Endothelial cell of umbilical vein (primary cell): Measurements from ENCODE around the gene ICAM5.

ENCODE experiments used
- EZH2 ChIP-seq: IDR thresholded peaks from 2 replicates; pipeline ENCODE4 v1.6.1; 2012; ENCODE audit warnings: borderline replicate concordance, low read depth, mild to moderate bottlenecking, moderate library complexity, low read length, inconsistent platforms; ENCODE audit not compliant: severe bottlenecking
- POLR2A ChIP-seq: IDR thresholded peaks from 2 replicates; pipeline ENCODE4 v1.6.1; 2012; ENCODE audit warnings: low read depth, mild to moderate bottlenecking, control low read depth, low read length
- POLR2AphosphoS5 ChIP-seq: IDR thresholded peaks from 2 replicates; pipeline ENCODE4 v1.6.1; 2012; ENCODE audit warnings: low read depth, mild to moderate bottlenecking, control low read depth, low read length, moderate library complexity; ENCODE audit not compliant: insufficient read depth
- TF ChIP-seq, protein P1 (sequence below), 2 donors: IDR thresholded peaks; 1 replicate in 1 of 2; 2 replicates in 1 of 2; pipeline ENCODE4 v1.5.1; 2011; ENCODE audit warnings: low read length in 2 of 2, mild to moderate bottlenecking in 2 of 2, moderate library complexity in 2 of 2, control low read depth in 1 of 2, inconsistent platforms in 1 of 2, low read depth in 1 of 2; ENCODE audit not compliant: insufficient read depth in 1 of 2; ENCODE audit errors: extremely low read depth in 1 of 2
- TF ChIP-seq, protein P2 (sequence below): IDR thresholded peaks from 2 replicates; pipeline ENCODE4 v1.6.1; 2011; ENCODE audit not compliant: insufficient read depth, insufficient read length

DNA sequence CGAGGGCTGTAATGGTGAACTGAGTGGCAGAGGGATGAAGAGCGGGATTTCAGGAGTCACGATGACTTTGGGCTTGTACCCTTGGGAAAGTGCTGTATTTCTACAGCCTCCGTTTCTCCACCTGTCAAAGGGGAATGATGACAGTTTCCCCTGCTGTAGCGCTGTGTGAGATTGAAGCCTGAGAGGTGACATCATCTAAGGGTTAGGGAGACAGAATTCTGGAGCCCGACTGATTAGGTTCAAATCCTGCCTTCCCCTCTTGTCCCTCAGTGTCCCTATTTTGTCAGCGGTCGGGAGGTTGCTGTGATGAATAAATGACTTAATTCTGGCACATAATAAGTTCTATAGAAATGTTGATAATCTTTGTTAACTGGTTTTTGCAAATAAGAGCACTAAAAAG is 37.0 kb upstream of the ICAM5 start:
- TF ChIP-seq POLR2A (no peak), EZH2 (no peak), POLR2AphosphoS5 (no peak)
- TF ChIP-seq, protein P1, sequence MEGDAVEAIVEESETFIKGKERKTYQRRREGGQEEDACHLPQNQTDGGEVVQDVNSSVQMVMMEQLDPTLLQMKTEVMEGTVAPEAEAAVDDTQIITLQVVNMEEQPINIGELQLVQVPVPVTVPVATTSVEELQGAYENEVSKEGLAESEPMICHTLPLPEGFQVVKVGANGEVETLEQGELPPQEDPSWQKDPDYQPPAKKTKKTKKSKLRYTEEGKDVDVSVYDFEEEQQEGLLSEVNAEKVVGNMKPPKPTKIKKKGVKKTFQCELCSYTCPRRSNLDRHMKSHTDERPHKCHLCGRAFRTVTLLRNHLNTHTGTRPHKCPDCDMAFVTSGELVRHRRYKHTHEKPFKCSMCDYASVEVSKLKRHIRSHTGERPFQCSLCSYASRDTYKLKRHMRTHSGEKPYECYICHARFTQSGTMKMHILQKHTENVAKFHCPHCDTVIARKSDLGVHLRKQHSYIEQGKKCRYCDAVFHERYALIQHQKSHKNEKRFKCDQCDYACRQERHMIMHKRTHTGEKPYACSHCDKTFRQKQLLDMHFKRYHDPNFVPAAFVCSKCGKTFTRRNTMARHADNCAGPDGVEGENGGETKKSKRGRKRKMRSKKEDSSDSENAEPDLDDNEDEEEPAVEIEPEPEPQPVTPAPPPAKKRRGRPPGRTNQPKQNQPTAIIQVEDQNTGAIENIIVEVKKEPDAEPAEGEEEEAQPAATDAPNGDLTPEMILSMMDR (IDR thresholded peaks at IDR 0.05; ENCODE audit: extremely low read depth in 1 of 2, insufficient read depth in 1 of 2, low read depth in 1 of 2, low read length in 2 of 2) = no peak
- TF ChIP-seq, protein P2, sequence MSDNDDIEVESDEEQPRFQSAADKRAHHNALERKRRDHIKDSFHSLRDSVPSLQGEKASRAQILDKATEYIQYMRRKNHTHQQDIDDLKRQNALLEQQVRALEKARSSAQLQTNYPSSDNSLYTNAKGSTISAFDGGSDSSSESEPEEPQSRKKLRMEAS = no peak
